HG03175 (cell line): ENCODE data around the gene CASR.

ENCODE experiments used
- ATAC-seq: cut with Tn5 transposase; IDR thresholded peaks from one replicate; pipeline ENCODE4 v1.9.1; 2021; ENCODE audit warnings: mild to moderate bottlenecking, moderate library complexity; ENCODE audit not compliant: unreplicated experiment

CASR gene

DNA sequence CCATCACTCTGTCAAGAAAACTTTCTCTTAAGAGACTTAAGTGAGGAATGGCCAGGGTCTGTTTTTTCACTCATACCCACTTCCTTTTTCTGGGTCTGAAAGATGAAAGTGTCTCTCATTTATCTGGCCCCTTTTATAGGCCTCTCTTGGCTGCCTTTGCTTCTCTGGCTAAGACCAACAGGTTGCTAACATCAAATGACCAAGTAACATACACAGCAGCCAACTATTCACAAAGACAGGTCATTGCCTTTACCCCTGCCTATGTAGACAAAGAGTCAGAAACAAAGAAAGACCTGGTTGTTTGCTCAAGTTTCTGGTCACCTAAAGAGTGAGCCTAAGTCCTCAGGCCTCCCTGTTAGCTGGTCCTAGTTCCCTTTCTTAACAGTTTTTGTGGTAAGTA is 117.6 kb downstream of the CASR start:
- ATAC-seq: peak; percentile 63

DNA sequence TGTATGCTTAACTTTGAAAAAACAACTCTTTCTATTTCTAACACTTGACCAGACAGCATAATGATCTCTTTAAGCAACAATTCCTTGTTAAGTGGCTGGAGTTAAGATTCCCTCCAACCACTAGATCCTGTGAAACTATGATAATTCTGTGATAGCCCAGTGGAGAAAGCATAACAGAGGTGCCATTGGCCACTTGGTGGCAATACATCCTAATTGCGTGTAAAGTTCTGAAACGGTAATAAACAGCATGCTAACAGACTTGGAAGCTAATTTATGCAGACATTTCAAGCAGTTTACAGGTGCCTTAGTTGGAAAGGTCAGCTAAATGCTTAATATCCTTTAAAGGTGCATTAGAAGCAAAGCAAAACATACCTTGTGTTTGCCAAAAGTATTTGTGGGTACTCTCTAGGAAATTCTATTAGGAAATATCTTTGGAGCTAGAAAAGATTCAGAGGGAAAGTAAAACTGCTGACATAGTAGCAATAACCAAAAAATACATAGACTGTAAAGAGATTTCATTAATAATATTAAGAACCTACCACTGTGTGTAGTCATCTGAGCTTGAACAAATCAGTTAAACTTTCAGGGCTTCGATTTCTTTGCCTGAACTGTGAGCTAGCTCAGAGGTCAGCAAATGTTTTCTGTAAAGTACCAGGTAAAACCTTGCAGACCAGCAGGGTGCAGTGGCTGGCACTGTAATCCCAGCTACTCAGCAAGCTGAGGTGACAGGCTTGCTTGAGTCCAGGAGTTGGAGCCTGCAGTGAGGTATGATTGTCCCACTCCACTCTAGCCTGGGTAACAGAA is 122.6 kb downstream of the CASR start:
- no peak for ATAC-seq

DNA sequence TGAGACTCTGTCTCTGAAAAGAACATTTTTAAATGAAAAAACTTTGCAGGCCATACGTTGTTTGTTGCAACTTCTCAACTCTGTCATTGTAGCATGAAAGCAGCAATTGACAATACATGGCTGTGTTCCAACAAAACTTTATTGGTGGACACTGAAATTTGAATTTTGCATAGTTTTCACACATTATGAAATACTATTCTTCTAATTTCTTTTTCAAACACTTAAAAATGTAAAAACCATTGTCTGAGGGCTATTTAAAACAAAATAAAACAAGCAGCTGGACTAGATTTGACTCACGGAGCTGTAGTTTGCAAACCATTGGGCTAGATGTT is 123.1 kb downstream of the CASR start:
- no peak for ATAC-seq

DNA sequence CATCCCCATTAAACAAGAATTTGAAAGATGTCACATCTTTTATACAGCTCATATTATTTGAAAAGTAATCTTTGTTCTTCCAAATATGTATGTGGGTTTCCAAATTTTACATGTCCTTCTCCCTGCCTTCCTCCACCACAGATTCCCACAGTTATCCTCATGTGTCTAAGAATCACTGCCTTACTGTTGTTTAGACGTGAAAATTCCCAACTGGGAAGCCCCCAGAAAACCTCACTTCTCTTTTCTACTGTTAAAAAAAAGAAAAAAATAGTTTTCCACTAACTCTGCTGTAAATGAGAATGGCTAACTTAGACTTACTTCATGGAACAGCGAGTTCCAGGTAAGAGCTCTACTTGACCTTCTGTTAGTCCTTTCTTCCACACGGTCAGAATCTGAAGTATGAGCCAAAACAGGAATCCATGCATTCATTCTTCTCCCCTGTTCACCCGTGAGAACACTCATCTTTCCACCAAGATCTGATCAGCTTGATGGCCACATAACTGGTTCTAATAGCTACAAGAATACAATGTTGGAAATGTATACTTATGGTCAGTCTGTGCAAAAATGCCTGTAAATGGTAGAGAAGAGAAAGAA is 123.7 kb downstream of the CASR start:
- no peak for ATAC-seq

DNA sequence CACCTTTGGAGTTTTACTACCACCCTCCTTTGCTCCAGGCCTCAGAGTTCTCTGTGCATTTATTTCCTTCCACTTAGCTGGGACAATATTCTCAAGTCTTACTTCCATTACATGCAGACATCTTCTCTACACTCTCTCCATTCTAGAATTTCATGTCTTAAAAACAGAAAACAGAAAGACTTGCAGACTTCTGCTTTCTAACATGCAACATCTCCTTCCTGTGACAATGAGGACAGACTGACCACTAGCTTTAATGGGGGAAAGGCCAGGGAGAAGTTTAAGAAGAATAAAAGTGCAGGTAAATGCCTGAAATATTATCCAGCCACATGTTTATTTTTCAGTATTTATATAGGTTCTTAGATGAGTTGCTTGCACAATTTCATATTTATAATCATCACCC is 124.5 kb downstream of the CASR start:
- ATAC-seq: no peak

DNA sequence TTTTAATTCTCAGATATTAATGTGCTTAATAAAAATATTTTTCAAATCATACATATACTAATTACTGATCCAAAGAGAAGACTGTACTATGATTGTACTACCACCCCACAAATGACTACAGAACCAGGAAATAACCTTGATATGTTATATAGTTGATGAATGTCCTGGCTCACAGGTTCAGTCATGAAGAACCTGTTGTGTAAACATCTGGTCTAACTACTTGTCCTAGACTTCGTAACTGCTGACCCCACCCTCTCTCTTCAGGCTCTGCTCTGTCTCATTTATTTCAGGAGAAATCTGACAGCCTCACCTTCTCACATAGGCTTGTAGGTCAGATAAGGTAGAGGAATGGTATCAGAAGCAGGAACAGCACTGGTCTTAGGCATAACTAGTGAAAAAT is 126.9 kb downstream of the CASR start:
- no peak for ATAC-seq

DNA sequence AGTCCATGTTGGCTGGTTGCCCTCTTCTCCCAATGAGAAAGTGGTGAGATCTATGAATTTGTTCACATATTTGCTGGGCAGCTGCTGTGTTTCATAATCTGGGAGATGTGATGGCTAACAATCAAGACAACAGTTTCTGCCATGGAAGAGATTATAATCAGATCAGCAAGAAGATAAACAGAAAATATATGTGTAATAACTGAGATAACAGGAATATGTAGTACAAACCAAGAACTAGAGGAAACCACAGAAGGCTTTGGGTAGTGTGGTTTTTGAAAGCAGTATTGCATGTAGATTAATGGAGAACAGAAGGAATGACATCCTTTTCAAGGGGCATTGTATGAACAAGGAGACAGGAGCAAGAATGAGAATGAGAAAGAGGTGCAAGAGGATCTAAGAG is 129.4 kb downstream of the CASR start:
- ATAC-seq: no peak

DNA sequence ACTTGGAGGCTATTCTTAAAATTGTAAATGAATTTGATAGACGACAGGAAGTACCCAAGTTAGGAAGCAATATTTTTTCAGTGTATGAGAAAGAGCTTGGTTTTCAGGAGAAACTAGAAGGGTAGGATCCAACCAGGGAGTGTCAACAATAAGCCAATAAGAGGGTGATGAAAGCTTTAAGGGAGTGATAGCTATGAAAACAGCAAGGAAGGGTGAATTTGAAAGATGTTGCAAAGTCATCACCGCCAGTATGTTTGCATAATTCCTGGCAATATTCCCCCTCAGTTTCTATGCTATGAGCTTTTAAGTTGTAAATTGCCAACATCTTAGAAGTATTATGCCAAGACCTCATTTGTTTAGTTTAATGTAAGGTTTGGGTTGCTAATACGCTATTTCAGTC is 129.8 kb downstream of the CASR start:
- ATAC-seq: no peak

DNA sequence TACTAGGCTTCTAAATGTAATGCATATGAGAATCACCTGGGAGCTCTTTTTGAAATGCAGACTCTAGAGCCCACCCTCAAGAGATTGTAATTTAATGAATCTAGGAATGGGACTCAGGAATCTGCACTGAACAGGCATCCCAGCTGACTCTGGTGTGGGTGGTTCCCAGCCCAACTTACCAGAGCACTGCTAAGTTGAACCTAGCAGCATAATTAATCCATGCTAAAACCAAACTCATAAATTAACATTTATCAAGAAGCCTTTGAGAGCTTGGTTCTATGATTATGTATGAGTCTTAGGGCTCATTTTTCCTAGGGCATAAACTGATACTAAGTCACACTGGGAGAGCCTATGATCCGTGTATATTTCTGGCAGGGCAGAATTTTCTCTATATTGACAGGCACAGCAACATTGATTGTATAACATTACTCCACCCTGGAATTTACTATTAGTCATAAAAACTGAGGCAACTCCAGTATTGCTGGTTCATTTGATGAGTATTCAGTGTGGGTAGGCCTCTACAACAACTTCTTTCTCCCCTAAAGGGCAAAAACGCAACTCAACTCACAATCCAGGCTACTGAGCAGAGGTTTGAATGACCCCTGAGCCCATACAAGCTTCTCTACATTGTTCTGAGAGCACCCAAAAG is 130.9 kb downstream of the CASR start:
- no peak for ATAC-seq

DNA sequence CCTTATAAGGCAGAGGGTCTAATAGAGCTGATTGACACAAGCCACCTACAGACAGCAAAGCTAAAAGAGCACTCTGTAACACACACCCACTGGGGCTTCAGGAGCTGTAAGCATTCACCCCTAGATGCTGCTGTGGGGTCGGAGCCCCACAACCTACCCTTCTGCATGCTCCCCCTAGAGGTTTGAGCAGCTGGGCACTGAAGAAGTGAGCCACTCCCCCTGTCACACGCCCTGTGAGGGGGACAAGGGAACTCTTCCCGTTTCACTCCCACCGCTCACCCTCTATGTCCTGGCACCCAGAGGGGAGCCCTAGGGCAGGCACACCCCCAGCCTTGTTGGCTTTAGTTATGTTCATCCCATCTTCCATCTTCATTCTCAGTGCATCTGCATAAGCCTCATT is 132.2 kb downstream of the CASR start:
- ATAC-seq: no peak

DNA sequence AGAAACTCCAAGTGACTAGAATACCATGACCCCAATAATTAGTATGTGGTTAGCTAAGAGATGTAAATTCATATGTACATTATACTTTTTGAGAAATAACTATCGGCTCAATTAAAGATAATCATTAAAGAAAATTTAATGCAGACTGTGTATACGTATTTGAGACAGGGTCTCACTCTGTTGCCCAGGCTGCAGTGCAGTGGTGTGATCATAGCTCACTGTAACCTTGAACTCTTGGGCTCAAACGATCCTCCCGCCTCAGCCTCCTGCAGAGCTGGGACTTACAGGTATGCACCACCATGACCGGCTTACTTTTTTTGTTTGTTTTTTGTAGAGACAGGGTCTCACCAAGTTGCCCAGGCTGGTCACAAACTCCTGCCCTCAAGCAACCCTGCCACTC is 132.9 kb downstream of the CASR start:
- no peak for ATAC-seq

DNA sequence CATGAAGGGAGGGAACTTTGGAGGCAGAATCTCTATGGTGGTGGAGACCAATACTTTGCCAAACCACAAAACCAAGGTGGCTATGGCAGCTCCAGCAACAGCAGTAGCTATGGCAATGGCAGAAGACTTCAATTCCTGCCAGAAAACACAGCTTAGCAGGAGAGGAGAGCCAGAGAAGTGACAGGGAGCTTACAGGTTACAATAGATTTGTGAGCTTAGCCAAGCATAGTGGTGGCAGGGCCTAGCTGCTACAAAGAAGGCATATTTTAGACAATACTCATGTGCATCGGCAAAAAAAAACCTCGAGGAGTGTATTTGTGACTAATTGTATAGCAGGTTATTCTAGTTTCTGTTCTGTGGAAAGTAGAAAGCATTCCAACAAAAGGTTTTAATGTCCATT is 135.2 kb downstream of the CASR start:
- no peak for ATAC-seq

DNA sequence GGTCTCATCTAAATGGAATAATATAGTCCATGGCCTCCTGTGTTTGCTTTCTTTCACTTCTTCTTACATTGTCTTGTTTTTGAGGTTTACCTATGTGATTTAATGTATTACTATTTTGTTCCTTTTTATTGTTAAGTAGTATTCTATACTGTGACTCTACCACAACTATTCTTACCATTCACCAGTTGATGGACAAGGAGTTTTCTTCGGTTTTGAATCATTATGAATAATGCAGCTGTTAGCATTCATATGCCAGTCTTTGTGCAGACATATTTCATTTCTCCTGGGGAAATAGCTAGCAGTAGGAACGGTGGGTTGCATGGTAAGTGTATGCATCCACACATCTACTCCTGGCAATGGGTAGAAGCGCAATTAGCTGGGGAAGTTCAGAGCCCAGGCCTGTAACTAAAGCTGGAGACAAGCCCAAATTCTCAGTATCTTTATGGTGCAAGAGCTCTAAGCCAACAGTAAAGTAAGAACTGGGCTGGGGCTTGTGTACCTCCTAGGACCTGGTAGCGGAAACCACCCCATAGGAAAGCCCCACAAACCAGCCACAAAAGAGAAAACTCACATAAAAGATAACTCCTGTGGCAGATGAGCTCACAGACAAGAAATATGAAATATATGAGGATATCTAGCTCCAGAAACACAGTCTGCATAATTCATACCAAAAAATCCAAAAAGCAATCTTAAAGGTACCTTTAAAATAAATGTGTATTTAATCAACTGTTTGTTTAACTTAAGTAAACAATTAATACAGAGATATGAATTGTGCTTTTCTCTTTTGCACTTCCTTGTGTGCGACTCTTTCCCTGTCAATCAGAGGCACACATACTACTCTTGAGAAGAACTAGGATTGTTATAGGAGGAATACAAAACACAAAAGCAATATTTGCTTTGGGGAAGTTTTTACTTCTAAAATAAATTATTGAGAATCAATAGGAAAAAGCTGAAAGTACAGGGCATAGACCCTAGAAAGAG is 138.9 kb downstream of the CASR start:
- no peak for ATAC-seq

DNA sequence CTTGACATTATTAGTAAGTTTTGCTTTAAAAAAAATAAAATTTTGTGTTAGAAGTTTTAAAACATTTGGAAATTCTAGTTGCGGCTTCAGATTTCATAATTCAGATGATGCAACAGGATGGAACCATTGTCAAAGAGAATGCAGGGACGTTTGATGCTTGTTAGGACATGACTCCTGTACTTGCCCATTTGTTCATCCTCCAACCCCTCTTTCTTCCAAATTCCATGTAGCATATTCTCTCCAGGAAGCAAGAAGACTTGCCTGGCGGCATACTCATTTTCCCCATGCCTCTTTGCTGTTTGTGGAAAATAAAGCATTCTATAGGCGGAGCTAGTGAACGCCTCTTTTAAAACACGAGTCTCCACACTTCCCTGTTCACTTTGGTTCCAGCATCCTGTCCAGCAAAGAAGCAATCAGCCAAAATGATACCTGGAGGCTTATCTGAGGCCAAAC is 141.4 kb downstream of the CASR start, which contains the start of gene CSTA:
Gene CSTA, plus strand, starts transcription at position 378 of the 453 bp plus-strand sequence. Its CDS starts 45 bp downstream, at position 423.
- ATAC-seq: no peak

DNA sequence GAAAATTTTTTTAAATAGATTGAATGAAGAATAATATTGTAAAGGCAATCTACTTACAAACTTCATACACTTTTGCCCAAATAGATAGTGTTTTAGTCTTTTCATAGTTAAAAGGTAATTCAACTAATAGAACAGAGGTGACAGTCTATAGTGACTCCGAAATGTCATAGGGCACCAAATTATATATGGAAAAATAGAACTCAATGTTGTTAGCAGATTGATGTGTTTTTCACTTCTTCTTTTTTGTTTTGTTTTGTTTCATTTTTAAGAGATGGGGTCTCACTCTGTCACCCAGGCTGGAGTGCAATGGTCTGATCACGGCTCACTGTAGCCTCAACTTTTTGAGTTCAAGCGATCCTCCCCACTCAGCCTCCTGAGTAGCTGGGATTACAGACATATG is 142.3 kb downstream of the CASR start:
- no peak for ATAC-seq

DNA sequence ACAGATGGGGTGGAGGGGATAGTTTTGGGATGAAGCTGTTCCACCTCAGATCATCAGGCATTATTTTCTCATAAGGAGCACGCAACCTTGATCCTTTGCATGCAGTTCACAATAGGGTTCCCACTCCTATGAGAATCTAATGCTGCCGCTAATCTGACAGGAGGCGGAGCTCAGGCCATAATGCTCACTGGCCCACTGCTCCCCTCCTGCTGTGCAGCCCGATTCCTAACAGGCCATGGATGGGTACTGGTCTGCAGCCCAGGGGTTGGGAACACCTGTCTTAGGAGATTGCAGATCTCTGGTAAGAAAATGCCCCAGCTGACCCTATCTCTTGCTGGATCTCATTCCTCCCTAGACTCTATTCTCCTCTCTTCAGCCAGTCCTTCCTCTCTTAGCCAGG is 148.4 kb downstream of the CASR start:
- no peak for ATAC-seq

DNA sequence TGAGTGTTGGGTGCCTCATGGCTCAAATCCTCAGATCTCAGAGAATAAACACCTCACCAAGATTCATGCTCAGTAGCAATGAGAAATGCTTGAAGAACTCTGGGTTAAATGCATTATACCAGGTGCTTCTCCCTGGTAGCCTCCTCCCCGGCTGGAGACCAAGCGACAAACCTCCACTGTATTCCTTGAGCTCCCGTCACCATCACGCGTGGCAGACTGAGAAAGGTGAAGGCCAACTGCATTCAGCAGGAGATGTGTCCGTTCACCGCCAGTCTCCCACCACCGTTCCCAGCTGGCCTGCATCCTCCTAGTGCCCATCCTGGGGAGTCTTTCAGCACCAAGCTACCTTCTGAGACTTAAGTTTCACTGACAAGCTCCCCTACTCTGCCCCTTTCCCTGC is 149.1 kb downstream of the CASR start:
- no peak for ATAC-seq
